CD4-positive, alpha-beta T cell (primary cell): ENCODE measurements around the gene NOP56. TPM values are rescaled to one million over a fixed set of nuclear protein-coding genes. Genes with fewer than 3 reads are reported as not detected.

Experiments
- ATAC-seq: fragments of 200-7000 bp; cut with Tn5 transposase; one replicate; pipeline ENCODE4 v1.10.0; 2022; ENCODE audit warnings: mild to moderate bottlenecking; ENCODE audit not compliant: poor library complexity
- CTCF ChIA-PET: fragments of 350-600 bp; sonication (Branson Sonifier 250); formaldehyde crosslinking; loops from one replicate; lab custom pipeline; 2021; ENCODE audit warnings: antibody characterized with exemption, inconsistent platforms; lab: Charles Lee
- POLR2A ChIA-PET: fragments of 350-600 bp; sonication (Branson Sonifier 250); formaldehyde crosslinking; loops from one replicate; lab custom pipeline; 2021; ENCODE audit warnings: antibody characterized with exemption, inconsistent platforms; lab: Charles Lee
- DNase-seq, 14 experiments: peaks; one replicate each; pipeline ENCODE4 v3.0.0-alpha.2; 2013 to 2020; ENCODE audit warnings: mixed read lengths in 2 of 14
- H3K27ac ChIP-seq, 2 donors: one replicate each; pipeline versions ENCODE4 v1.5.1 to v1.7.0; 2013; ENCODE audit warnings: low read length in 2 of 2, low read depth in 1 of 2, mild to moderate bottlenecking in 1 of 2
- H3K27me3 ChIP-seq, 2 experiments: 1 replicate in 1 of 2; 2 replicates in 1 of 2; pipeline versions ENCODE4 v1.6.1 to v1.7.0; 2013; ENCODE audit warnings: low read length in 2 of 2, control low read depth in 1 of 2, mild to moderate bottlenecking in 1 of 2, moderate library complexity in 1 of 2; ENCODE audit not compliant: insufficient read depth in 2 of 2, control insufficient read depth in 1 of 2
- H3K36me3 ChIP-seq: one replicate; pipeline ENCODE4 v1.6.1; 2013; ENCODE audit warnings: low read length, control low read depth; ENCODE audit not compliant: insufficient read depth
- H3K4me1 ChIP-seq: one replicate; pipeline ENCODE4 v1.6.1; 2013; ENCODE audit warnings: low read length, control low read depth; ENCODE audit not compliant: insufficient read depth
- H3K4me3 ChIP-seq: one replicate; pipeline ENCODE4 v1.5.1; 2013; ENCODE audit warnings: mild to moderate bottlenecking, low read length, moderate library complexity
- H3K9me3 ChIP-seq, 2 experiments: 1 replicate in 1 of 2; 2 replicates in 1 of 2; pipeline versions ENCODE4 v1.6.1 to v1.7.0; 2013; ENCODE audit warnings: low read length in 2 of 2, mild to moderate bottlenecking in 2 of 2, control low read depth in 1 of 2, moderate library complexity in 1 of 2; ENCODE audit not compliant: control insufficient read depth in 1 of 2, insufficient read depth in 1 of 2
- H3K27ac Mint-ChIP-seq: one replicate; pipeline ENCODE4 v1.8.0; 2020; ENCODE audit warnings: mixed read lengths
- H3K27me3 Mint-ChIP-seq: one replicate; pipeline ENCODE4 v1.8.0; 2021; ENCODE audit warnings: mixed read lengths
- H3K36me3 Mint-ChIP-seq: one replicate; pipeline ENCODE4 v1.8.0; 2021; ENCODE audit warnings: low read depth, mixed read lengths
- H3K4me1 Mint-ChIP-seq: one replicate; pipeline ENCODE4 v1.8.0; 2021; ENCODE audit warnings: low read depth, mixed read lengths
- H3K4me3 Mint-ChIP-seq: one replicate; pipeline ENCODE4 v1.8.0; 2020; ENCODE audit warnings: mild to moderate bottlenecking, mixed read lengths
- H3K9me3 Mint-ChIP-seq: one replicate; pipeline ENCODE4 v1.8.0; 2020; ENCODE audit warnings: mixed read lengths
- intact Hi-C, 2 experiments: fragments of 100-400 bp; cut with DNase I in 1 of 2; cut with micrococcal nuclease in 1 of 2; formaldehyde crosslinking; loops; one replicate each; pipeline versions ENCODE4 v1.15.1 to v1.9.0; 2023 to 2025; cut with DNase I, micrococcal nuclease
- total RNA-seq, 174 experiments: library from RNA in 2 of 174; stranded (reverse) in 2 of 174; gene quantifications; one replicate each; pipeline ENCODE4 v1.2.3 and lab custom pipeline; 2021 to 2026
- TF ChIP-seq, protein P1 (sequence below): fragments of 200-600 bp; IDR thresholded peaks from one replicate; pipeline ENCODE4 v1.8.0; 2022; ENCODE audit warnings: antibody characterized with exemption, mild to moderate bottlenecking

NOP56 gene
- total RNA-seq, 2 experiments from 2014 or later: 261 to 262 TPM

DNA sequence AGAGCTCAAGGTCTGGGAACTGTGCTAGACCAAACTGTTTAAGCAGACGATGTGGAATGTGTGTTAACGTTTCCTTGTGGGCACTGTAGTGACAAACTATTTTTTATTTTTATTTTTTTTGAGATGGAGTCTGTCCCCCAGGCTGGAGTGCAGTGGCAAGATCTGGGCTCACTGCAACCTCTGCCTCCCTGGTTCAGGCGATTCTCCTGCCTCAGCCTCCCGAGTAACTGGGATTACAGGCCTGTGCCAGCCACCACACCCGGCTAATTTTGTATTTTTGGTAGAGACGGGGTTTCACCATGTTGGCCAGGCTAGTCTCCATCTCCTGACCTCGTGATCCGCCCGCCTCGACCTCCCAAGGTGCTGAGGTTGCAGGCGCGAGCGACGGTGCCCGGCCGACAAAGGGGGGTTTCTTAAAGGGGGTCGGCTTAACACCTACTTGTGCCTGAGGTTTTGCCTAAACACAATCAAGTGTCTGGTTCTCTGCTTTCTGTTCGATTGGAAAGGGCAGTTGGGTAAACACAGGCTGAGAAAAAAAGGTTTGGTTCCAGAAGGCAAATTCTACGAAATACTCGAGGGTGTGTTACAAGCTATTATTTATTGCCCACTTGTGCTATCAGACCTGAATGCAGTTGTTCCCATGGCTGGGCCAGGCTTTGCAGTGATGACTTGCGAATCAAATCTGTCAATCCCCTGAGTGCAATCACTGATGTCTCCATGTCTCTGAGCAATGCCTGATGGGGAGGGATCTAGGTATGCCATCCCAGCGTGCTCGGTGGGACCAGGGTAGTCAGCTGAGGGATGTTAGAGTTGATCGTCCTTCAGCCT lies 1.3 kb downstream of the NOP56 start:
- intact Hi-C loops: loop anchor here (5.0 kb wide), 3 partner anchors 131 to 754 kb away; partner anchors contain the start of genes DNAAF9 (in 1 of the 2) and SNRPB (in 1 of the 2)
- Mint-ChIP-seq H3K9me3 (no peaks in the 10 kb centered on the region), H3K27ac (peak overlapping the region; percentile 82), H3K4me1 (peaks cover 49% of the 10 kb centered on the region), H3K4me3 (peak overlapping the region; percentile 95), H3K36me3 (peaks cover 68% of the 10 kb centered on the region), H3K27me3 (no peaks in the 10 kb centered on the region)
- H3K4me3 ChIP-seq: peak overlapping the region; percentile 81
- TF ChIP-seq, protein P1, sequence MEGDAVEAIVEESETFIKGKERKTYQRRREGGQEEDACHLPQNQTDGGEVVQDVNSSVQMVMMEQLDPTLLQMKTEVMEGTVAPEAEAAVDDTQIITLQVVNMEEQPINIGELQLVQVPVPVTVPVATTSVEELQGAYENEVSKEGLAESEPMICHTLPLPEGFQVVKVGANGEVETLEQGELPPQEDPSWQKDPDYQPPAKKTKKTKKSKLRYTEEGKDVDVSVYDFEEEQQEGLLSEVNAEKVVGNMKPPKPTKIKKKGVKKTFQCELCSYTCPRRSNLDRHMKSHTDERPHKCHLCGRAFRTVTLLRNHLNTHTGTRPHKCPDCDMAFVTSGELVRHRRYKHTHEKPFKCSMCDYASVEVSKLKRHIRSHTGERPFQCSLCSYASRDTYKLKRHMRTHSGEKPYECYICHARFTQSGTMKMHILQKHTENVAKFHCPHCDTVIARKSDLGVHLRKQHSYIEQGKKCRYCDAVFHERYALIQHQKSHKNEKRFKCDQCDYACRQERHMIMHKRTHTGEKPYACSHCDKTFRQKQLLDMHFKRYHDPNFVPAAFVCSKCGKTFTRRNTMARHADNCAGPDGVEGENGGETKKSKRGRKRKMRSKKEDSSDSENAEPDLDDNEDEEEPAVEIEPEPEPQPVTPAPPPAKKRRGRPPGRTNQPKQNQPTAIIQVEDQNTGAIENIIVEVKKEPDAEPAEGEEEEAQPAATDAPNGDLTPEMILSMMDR: no peak
- ATAC-seq (no peak), DNase-seq (no peak)
- ChIA-PET POLR2A (interaction anchor here (2.0 to 6.2 kb wide), 6 partner anchors 11 to 551 kb away, joined by 8 to 124 read pairs (median 18); partner anchors contain the start of genes IDH3B, PCED1A, SNRPB and VPS16), CTCF (interaction anchor here (2.6 kb wide), 1 partner anchor 10 kb away, joined by 8 read pairs; the partner anchor contains the start of gene IDH3B)
- H3K27ac ChIP-seq: peak overlapping the region; percentile 14 to 83
- no peaks in the 10 kb centered on the region for H3K27me3 ChIP-seq
- H3K4me1 ChIP-seq: peaks cover 48% of the 10 kb centered on the region
- peaks cover 51% of the 10 kb centered on the region for H3K36me3 ChIP-seq
- H3K9me3 ChIP-seq: no peaks in the 10 kb centered on the region

- H3K4me1 Mint-ChIP-seq: peaks cover 48% of the 10 kb centered on the region
- peak overlapping the region; percentile 95 for H3K4me3 Mint-ChIP-seq
- H3K36me3 Mint-ChIP-seq: peaks cover 74% of the 10 kb centered on the region
- intact Hi-C loops: loop anchor here (5.0 kb wide), 3 partner anchors 132 to 753 kb away; partner anchors contain the start of genes DNAAF9 (in 1 of the 2) and SNRPB (in 1 of the 2)
- H3K27me3 ChIP-seq: no peaks in the 10 kb centered on the region
- H3K27ac Mint-ChIP-seq: peak overlapping the region; percentile 82
- DNase-seq (no peak), ATAC-seq (no peak)
- CTCF ChIA-PET: no interaction called here
- H3K4me1 ChIP-seq: peaks cover 48% of the 10 kb centered on the region
- peak overlapping the region; percentile 81 for H3K4me3 ChIP-seq
- H3K9me3 ChIP-seq: no peaks in the 10 kb centered on the region
- H3K9me3 Mint-ChIP-seq: no peaks in the 10 kb centered on the region
- POLR2A ChIA-PET: interaction anchor here (3.7 to 6.2 kb wide), 2 partner anchors 10 to 184 kb away, joined by 45 to 124 read pairs; partner anchors contain the start of genes IDH3B and SNRPB
- H3K36me3 ChIP-seq: peaks cover 57% of the 10 kb centered on the region
- no peaks in the 10 kb centered on the region for H3K27me3 Mint-ChIP-seq
- TF ChIP-seq, protein P1: no peak
- peak overlapping the region; percentile 8 to 9 for H3K27ac ChIP-seq
Observed at GRCh38 chr20:2654384-2654822, 2.0 kb downstream of the NOP56 start.

DNA sequence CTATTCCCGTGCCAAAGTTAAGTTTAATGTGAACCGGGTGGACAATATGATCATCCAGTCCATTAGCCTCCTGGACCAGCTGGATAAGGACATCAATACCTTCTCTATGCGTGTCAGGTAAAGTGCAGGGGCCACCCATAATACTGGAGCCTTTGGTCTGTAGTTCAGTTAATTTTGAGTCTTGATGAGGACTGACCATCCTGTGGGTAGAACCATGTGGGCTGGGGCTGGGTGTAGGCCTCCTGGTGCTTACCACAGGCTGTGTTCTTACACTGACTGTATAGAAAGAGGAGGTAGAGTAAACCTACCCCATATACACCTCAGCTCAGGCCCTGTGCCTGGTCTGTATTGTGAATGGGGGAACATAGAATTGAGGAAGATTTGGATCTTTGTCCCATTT lies 2.4 kb downstream of the NOP56 start:
- Mint-ChIP-seq H3K36me3 (peaks cover 79% of the 10 kb centered on the region), H3K27ac (peak overlapping the region; percentile 82), H3K27me3 (no peaks in the 10 kb centered on the region), H3K4me1 (peaks cover 44% of the 10 kb centered on the region), H3K4me3 (peak overlapping the region; percentile 95), H3K9me3 (no peaks in the 10 kb centered on the region)
- Histone ChIP-seq H3K4me3 (no peak overlapping the region), H3K36me3 (peaks cover 62% of the 10 kb centered on the region), H3K9me3 (no peaks in the 10 kb centered on the region), H3K27me3 (no peaks in the 10 kb centered on the region), H3K4me1 (peaks cover 46% of the 10 kb centered on the region), H3K27ac (peak overlapping the region; percentile 8 to 9)
- ChIA-PET CTCF (interaction anchor here (0.8 kb wide), 1 partner anchor 9 kb away, joined by 4 read pairs; the partner anchor contains the start of gene IDH3B), POLR2A (interaction anchor here (3.7 to 6.2 kb wide), 2 partner anchors 10 to 185 kb away, joined by 45 to 124 read pairs; partner anchors contain the start of genes IDH3B and SNRPB)
- DNase-seq (no peak), ATAC-seq (no peak)
- TF ChIP-seq, protein P1: no peak
- intact Hi-C loops: loop anchor here (5.0 kb wide), 4 partner anchors 133 to 752 kb away; partner anchors contain the start of genes DNAAF9 (in 1 of the 2) and SNRPB (in 1 of the 2)
